ENCODE data around the gene PCA3.
"Not testable (repeated sequence)": the region's sequence is repeated elsewhere in the genome, so short reads cannot be mapped to it uniquely, and the experiment has no call there.

The PCA3 gene

DNA sequence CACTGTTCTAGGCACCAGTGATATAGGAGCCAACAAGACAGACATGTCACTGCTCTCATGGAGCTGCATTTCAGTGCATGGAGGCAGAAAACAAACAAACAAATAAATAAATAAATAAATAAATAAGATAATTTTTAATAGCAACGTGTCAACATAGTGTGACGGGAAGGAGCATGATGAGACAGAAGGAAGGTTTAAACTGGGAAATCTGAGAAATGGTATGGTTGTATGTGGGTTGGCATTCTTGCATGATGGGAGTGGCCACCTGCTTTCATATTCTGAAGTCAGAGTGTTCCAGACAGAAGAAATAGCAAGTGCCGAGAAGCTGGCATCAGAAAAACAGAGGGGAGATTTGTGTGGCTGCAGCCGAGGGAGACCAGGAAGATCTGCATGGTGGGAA is at the start of gene PCA3:
Gene PCA3, plus strand, starts transcription at position 301 of the 400 bp plus-strand sequence.
- DNase-seq: no peak

DNA sequence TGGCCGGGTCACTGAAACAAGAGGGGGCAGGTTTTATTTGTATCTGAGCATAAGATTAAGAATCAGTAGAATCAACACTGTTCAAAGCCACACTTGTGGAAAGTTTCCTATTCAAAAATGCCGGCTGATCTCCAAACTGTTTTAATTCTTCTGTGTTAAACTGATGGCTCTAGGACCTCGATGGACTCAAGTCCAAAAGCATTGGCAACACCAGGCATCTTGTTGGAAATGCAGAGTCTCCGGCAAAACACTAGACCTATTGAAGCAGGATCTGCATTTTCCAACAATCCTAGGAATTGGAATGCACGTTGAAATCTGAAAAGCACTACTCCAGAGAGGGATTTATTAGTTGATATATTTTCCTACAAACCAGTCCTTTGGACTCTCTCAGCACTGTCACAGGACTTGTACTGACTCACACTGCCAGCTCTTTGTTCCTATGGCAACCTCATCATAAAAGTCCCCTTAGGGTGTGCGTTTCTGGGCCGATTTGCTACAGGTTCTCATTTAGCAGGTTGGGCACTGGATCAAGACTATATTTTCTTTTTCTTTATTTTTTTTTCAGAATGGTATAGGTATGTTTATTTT is 48.1 kb upstream of the PCA3 start:
- DNase-seq: peak in 2 of 3 donors; percentile 12 to 32

DNA sequence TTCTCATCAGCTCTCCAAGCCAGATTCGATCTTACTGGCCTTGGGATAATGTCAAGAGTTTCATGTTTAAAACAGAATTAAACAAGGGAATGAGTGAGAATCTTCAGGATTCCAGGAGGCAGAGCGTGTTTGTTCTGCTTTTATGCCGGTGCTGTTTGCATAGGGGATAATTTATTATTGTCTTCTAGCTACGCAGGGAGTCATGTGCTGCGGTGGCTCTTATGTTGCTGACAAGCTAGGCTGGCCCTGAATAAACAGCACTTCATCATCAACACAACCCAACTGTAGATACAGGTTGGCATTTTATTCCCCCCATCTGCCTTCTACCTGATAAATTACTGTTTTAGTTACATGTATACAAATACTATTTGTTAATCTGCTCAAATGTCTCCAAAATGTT is 47.1 kb upstream of the PCA3 start:
- no peak for DNase-seq

DNA sequence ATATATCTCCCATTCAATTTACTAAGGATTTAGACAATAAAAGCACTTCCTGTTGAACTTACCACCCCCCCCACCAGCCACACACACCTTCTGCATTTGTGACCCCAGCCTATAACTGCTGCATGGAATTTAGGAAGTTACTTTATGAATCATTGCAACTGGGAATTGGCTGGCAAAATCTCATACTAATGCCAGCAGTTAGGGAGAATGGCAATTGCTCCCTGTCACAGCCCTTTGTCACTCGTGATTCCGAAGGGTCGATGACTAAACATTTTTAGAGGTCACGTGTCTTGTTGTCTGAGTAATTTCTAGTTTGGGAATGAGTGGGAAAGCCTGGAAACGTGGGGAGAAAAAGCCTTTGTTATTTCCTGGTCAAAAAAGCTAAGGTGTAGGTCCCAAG is 46.6 kb upstream of the PCA3 start:
- DNase-seq: peak; percentile 66 to 85 (median 84)

DNA sequence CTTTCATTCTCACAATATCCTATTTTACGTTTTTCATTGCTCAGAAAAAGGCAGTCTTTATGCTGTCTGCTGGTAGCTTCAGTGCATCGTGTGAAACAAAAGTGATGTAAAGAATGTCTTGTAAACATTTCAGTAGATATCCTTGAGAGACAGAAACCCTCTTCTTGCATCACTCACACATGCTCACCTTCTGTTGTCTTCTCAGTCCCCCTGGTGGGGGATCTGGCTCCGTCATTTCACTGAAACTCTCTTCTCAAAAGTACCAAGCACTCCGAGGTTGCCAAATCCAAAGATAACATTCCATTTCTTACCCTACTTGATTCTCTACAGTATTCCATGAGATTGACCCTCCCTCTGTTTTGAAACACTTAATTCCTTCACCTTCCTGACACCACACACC is 46.1 kb upstream of the PCA3 start:
- DNase-seq: no peak

DNA sequence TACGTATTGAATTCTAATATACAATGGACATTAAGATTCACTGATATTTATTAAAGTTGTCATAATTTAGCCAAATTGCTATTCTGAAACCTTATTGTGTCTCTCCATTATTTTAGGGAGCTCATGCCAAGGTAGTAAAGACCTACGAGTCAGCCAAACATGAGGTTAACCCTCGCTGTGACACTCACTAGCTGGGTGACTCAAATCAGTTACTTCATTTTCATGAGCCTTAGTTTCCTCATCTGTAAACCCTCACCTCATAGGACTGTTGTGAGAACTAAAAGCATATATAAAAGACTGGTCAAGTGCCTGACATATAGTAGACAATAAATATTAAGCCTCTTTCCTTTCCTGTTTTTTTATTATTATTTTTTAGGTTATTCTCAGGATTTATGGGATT is 44.0 kb upstream of the PCA3 start:
- peak; percentile 14 to 41 (median 40) for DNase-seq

DNA sequence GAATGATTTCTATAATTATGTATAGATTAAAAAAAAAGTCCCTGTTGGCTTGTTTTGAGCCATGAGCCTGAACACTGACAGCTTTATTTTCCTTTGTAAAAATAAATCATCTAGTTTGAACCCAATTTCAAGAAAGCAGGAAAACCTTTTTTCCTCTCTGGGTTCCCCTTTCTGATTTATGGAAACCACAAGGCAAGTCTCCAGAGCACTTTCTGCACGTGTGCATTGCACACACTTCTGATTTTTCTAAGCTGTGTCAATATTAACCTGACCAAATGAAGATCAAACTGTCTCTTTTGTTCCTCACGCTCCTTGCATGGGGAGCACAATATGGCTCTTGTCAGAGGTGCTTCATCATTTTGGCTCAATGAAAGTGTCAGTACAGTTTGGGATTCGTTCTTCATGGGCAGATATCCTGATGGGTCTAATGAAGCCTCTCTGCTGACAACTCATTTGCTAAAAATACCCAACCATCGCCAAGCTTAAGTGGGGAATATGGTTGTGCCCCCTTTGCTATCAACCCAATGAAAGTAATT is 39.2 kb upstream of the PCA3 start:
- peak in 1 of 3 donors; percentile 12 for DNase-seq

DNA sequence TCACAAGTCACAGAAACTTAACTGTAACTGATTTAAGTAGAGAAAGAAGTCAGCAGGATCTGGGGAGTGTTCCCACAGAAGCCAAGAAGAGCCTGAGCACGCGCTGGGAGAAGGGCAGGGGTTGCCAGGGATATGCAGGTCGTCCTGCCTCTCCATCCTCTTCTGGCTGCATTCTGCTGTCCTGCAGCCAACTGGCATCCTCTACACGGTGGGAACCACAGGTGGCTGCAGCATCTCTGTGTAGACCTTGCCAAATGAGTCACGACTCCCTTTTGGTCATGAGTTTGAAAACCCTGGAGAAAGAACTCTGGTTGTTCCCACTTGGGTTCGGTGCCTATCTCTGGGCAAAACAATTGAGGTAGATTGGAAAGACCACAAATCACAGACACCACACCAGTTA is 38.4 kb upstream of the PCA3 start:
- DNase-seq: no peak

DNA sequence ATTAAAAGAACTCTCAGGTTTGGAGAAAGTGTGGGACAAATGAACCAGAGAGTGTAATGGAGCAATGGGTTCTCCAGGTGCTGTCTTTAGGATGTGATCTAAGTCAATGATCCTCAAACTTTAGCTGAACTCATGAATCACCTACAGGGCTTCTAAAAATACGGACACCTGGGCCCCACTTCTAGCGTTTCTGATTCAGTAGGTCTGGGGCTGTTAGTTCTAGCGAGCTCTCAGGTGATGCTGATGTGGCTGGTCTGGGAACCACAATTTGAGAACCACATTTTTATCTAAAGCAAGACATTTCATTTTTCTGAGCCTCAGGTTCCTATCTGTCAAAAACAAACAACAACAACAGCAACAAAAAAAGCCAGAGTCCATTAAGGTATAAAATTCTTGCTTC is 35.1 kb upstream of the PCA3 start:
- DNase-seq: no peak

DNA sequence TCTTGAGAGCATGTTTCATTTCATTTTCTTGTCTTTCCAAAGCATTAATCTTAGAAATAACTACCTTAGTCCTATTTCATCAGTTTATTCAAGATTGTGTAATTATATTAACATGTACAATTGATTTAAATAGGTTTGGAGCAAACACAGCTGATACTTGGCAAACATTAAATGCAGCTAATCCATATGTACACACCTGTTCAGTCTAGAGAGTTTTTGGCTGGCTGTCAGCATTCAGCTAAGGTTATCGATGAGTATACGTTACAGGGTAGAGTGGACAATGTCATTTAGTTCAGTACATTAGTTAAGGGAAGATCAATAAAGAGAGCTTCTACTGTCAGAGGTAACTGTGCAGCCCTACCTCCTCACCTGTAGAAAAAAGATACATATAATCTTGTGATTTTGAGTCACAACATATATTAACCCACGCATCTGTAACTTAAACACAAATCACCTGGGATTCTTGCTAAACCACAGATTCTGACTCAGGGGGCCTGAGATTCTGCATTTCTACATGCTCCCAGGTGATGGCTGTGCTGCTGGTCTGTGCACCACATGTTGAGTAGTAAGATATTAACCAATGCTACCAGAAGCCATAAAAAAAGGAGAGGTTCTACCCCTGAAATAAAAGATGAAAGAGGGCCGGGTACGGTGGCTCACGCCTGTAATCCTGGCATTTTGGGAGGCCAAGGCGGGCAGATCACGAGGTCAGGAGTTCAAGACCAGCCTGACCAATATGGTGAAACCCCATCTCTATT is 34.1 kb upstream of the PCA3 start:
- DNase-seq: no peak

DNA sequence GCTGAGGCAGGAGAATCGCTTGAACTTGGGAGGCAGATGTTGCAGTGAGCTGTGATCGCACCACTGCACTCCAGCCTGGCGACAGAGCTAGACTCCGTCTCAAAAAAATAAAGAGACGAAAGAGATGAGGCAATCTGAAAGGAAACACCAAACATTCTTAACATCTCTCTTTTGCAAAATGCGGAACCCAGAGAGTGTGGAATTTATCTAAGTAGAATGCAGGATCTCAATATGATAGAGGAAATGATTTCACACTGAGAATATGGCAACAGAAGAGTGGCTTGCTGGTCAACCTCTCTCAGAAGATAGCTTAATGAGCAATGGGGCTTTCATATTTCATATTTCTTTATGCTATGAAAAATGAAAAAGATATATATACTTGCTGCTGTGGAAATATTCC is 33.4 kb upstream of the PCA3 start:
- DNase-seq: peak in 2 of 3 donors; percentile 29 to 31

DNA sequence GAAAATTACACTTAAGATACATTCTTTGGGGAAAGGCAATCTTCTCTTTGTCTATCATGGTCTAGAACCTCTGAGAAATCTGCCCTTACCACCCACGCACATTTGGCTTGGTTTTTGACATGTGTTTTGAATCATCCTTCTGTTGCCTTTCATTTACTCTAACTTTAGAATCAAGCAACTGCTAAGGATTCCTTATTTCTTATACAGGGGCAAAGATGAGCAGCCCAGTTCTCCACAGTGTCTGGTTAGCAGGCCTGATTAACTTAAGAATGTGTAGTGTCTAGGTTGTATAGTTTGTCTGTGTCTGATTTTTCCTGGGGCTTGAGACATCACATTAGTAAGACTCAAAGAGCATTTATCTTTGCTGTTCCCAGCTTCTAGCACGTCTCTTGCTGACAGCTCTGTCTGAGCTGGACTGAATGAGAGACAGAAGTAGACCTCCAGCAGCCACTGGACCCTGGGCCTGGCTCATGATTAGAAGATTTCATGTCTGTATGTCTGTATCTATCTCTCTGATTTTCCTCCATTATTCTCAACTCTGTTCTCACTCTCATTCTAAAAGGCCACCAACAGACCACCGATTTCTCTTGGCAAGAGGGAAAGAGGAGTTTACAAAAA is 31.8 kb upstream of the PCA3 start:
- no peak for DNase-seq

DNA sequence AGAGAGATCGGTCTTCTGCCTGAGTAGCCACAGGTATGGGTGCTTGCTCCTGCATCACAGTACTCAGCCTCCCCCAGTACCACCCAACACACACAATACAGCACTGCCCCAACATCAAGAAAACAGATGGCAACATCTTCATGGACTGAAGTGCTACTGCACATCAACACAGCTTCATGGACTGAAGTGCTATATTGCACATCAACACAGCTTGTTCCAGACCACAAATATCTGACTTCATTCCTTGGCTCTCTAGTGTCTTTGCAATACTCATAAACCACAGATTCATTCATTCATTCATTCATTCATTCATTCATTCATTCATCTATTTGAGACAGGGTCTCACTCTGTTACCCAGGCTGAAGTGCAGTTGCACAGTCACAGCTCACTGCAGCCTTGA is 31.1 kb upstream of the PCA3 start:
- DNase-seq: no peak

DNA sequence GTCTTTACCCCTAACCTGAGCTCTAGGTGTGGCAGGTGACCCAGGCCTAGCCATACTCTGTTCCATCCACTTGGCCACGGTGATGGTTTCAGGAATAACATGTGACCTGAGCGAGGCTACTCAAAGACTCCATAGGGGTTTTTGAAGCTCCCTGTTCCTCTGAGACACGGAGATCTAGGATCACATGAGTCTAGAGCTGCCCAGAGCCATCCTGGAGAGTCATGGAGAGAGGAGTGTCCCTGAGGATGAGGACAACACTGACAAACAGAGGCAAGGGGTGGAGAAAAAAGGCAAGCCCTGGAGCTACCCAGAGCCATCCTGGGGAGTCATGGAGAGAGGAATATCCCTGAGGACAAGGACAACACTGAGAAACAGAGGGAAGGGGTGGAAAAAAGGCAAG is 29.5 kb upstream of the PCA3 start:
- DNase-seq: no peak

DNA sequence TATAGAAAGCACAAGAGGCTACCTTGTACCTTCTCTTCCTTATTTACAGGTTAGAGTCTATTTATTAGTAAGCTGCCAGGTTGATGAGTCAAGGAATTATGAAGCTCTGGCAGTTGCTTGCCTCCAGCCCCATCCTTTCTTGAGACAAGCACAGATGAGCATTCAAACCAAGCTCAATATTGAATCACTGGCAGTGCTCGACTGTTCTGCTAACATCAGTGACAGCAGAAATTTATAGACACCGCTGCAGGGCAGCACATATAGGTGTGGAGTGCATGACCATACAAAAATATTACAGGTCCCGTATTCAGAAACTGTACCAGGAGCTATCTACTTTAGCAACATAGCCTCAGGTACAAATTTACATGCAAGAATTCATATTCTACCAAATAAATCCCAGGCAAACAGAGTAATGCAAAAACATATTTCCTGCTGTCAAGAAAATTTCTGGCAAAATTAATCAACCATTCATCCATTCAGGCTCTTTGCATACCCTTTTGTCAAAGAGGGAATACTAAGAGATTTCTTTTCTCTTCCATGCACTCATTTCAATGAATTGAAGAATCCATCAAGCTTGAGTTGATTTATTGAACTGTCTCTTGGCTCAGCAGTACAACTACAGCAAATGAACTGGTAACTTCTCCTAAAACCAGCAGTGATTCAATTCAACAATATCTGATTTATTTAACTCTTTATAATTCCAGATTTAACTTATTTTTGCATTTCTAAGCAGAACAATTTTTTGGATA is 26.9 kb upstream of the PCA3 start:
- no peak for DNase-seq

DNA sequence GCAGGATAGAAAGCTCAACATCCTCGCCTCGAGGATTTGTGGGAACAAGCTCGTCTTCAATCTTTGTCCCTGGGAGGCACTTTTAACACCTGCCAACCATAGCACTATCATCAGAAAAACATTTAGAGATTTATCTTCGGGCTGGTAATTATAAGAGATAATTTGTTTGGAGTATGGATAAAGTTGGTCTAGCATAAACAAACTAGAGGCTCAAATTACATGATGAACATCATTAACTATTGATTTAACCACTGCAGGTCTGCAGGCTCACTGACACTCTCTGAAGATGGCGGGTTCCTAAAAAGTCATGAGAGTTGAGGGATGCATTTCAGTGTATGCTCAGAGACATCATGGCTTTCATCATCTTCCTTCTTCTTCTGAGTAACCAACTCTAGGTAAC is 25.8 kb upstream of the PCA3 start:
- DNase-seq: no peak

DNA sequence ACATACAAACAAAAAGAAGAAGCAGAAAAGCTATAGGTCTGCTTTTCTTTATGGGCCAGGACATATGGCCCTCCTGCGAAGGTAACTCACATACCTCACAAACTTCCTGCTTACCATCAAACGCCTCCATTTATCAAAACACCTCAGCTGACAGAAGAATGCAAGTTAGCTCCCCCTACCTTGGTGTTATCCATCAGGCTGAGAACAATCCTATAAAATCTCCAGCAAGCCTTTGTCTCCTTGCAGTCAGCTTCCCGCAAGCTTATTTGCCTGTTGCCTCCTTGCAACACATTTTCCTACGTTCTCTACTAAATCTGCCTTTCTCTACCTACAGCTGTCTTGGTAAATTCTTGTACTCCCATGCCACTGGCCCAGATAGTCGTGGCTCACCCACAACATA is 22.7 kb upstream of the PCA3 start:
- DNase-seq: no peak

DNA sequence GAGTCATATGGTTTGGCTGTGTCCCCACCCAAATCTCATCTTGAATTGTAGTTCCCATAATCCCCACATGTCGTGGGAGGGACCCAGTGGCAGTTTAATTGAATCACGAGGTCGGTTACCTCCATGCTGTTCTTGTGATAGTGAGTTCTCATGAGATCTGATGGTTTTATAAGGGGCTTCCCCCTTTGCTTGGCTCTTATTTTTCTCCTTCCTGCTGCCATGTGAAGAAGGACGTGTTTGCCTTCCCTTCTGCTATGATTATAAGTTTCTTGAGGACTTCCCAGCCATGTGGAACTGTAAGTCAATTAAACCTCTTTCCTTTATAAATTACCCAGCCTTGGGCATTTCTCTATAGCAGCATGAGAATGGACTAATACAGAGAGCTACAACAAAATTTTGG is 21.3 kb upstream of the PCA3 start:
- not testable (repeated sequence) for DNase-seq

DNA sequence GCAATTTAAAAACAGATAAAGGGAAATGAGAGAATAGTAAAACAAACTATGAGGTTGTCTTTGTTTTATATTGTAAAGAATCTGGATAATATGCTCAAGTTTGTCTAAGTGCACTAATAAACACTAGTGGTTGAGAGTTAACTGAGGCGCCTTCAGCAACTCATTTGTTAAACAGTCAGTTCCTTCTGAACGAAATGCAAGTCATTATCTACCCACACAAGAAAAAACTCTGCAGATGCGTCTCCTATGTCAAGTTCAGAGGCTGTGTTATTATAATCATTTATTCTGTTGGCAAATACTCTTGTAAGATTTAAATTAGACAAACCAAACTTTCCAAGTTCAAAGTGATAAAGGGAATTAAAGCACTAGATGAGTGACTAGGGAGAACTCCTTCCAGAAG is 20.3 kb upstream of the PCA3 start:
- DNase-seq: no peak

DNA sequence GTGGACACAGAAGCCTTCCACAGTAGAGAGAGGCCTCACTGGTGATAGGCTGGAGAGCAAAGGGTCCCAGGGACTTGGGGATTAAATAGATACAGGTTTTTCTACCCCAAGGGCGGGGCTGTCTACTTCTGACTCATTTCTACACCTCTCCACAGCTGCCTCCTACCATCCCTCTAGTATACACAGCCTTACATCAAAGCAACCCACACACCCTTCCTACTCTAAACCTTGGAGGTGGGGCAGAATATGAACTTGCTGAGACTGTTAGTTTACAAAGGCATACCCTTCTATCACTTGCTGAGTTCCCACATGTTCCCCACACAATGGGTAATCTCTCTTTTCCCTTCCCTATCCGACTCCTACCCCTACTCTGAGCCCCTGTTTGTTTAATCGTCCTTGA is 19.9 kb upstream of the PCA3 start:
- DNase-seq: no peak

DNA sequence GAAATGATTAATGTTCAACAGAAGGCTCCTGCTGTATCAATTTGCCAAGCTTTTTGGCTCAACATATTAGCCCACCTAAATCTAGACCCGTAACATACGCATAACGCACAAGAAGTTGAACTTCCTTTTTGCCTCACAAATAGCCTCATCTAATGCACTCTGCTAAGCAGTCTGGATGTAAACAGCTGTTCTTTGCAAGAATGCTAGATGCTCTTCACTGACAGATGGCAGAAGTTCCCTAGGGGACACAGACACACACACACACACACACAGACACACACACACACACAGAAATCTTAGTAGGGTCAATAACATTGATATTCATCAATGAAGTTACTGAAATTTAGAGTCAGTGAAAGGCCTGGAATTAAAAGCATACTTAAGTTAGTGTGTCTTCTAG is 13.2 kb upstream of the PCA3 start:
- no peak for DNase-seq

DNA sequence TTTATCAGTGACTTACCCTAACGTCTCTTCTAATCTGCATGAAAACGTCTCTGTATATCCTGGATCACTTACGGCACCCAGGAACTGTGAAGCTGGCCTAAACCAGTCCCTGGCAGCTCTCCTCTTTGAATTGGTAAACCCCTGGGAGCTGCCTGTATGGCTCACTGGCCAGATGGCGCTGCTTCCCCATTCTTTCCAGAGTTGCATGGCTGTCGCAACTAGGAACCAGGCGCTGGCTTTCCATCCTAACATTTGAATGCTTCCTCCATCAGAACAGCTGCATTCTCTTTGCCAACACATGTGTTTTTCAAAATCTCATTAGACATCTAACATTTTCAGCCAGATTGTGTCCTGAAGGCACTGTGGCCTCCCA is 8.0 kb upstream of the PCA3 start:
- peak; percentile 59 to 74 (median 70) for DNase-seq

DNA sequence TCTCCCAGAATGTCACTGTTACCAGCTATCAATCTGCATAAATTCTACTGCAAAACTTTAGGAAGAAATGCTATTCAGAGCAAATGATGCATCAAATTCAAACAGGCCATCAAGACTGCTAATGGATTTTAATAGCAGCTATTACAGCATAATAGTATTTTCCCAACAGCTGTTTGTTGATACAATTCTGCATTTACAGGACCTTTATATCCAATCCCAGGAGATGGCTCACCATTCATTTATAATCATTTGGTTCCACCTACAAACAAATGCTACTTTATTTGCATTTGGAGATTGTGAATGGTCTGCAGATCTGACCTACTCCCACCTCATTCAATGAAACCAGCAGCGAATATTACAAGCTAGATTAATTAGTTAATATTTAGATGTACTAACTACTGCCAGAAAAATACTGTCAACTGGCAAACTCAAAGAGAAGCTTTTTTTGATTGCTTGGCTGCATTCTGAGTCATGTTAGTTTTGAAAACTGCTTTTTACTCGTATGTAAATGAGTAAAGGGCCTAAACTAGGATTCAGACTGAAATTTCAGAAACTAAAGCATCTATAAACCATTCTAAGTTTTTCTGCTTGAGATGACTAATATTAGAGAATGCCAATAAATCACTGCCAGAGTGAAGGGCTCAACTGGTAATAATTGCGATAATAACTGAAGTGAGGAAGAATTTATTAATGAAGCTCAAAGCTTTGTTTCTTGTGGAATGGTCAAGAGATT is 7.1 kb upstream of the PCA3 start:
- DNase-seq: peak in 1 of 3 donors; percentile 7
